GM18951 (cell line): ENCODE measurements around the gene AP1B1.

Experiments used
- POLR2A ChIP-seq: IDR thresholded peaks from 4 replicates; pipeline ENCODE4 v1.6.1; 2011; ENCODE audit warnings: mild to moderate bottlenecking; ENCODE audit not compliant: insufficient read length, insufficient read depth; ENCODE audit errors: extremely low read depth
- in situ Hi-C: fragments of 300-500 bp; cut with MboI; formaldehyde crosslinking; loops from one replicate; pipeline ENCODE4 v1.12.0; 2022; ENCODE audit warnings: low sequenced_read_pairs, mixed read lengths, inconsistent platforms; ENCODE audit not compliant: unreplicated experiment

AP1B1 gene

GRCh38 chr22:29290061-29290460 lies 98.3 kb downstream of the AP1B1 start:
- in situ Hi-C loops, result no loop called here

GRCh38 chr22:29288837-29289236 lies 99.5 kb downstream of the AP1B1 start:
- TF ChIP-seq POLR2A, result no peak
- in situ Hi-C loops, result no loop called here

More at GRCh38 chr22:29290061-29290460, 98.3 kb downstream of the AP1B1 start:
- no peak for TF ChIP-seq POLR2A

GRCh38 chr22:29284196-29284595 lies 104.2 kb downstream of the AP1B1 start:
- in situ Hi-C loops, result no loop called here
- no peak for TF ChIP-seq POLR2A

- in situ Hi-C loops, result no loop called here
- no peak for TF ChIP-seq POLR2A
Measured at GRCh38 chr22:29277927-29278326, 110.4 kb downstream of the AP1B1 start.
